ENCODE data around the gene PCBP2. TPM values are rescaled to one million over a fixed set of nuclear protein-coding genes. Genes with fewer than 3 reads are reported as not detected.

PCBP2 gene
- total and polyA plus RNA-seq, 2 experiments from 2014 or later: 114 to 326 TPM

DNA sequence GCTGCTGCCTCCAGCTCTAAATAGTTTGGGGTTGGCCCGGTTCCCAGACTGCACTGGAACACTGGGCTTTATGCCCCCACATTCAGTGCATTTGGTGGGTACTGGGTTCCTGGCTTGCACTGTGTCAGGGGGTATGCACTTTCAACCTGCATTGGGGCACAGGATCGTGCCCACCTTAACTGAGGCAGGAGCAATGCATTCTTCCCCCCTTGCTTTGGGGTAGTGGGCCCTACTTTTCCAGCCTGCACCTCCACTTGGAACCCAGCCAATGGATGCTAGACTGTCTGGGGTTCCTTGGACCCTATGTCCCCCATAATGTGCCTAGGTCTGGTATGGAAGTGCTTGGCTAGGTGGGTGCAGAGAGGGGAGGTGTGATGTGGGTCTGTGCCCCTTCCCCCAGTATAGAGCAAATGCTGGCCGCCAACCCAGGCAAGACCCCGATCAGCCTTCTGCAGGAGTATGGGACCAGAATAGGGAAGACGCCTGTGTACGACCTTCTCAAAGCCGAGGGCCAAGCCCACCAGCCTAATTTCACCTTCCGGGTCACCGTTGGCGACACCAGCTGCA is 49.8 kb downstream of the PCBP2 start:
- H3K36me3 ChIP-seq: peaks cover 5% of the 10 kb centered on the region
- H3K4me1 ChIP-seq (ENCODE audit: low read depth): peaks cover 15% of the 10 kb centered on the region
- TF ChIP-seq, protein P1, sequence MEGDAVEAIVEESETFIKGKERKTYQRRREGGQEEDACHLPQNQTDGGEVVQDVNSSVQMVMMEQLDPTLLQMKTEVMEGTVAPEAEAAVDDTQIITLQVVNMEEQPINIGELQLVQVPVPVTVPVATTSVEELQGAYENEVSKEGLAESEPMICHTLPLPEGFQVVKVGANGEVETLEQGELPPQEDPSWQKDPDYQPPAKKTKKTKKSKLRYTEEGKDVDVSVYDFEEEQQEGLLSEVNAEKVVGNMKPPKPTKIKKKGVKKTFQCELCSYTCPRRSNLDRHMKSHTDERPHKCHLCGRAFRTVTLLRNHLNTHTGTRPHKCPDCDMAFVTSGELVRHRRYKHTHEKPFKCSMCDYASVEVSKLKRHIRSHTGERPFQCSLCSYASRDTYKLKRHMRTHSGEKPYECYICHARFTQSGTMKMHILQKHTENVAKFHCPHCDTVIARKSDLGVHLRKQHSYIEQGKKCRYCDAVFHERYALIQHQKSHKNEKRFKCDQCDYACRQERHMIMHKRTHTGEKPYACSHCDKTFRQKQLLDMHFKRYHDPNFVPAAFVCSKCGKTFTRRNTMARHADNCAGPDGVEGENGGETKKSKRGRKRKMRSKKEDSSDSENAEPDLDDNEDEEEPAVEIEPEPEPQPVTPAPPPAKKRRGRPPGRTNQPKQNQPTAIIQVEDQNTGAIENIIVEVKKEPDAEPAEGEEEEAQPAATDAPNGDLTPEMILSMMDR (IDR thresholded peaks at IDR 0.05; ENCODE audit: low read depth, low read length): no peak
- H3K4me3 ChIP-seq: peak overlapping the region; percentile 48
- no peaks in the 10 kb centered on the region for H3K27me3 ChIP-seq
- no peak for DNase-seq (ENCODE audit: low read depth in 1 of 2, low spot score in 1 of 2)
- H3K27ac ChIP-seq: peak overlapping the region; percentile 97
- no peaks in the 10 kb centered on the region for H3K9me3 ChIP-seq (ENCODE audit: low read depth)

- H3K4me1 ChIP-seq (ENCODE audit: low read depth): peaks cover 14% of the 10 kb centered on the region
- H3K4me3 ChIP-seq: no peak overlapping the region
- DNase-seq (ENCODE audit: low read depth in 1 of 2, low spot score in 1 of 2): peak in 1 of 2 donors; percentile 90
- H3K9me3 ChIP-seq (ENCODE audit: low read depth): no peaks in the 10 kb centered on the region
- TF ChIP-seq, protein P1 (IDR thresholded peaks at IDR 0.05; ENCODE audit: low read depth, low read length): no peak
- no peaks in the 10 kb centered on the region for H3K27me3 ChIP-seq
- H3K27ac ChIP-seq: peak overlapping the region; percentile 97
- H3K36me3 ChIP-seq: peaks cover 5% of the 10 kb centered on the region
These were observed 50.4 kb downstream of the PCBP2 start for GRCh38 chr12:53502331-53502730.

GRCh38 chr12:53502983-53503728 is 51.3 kb downstream of the PCBP2 start:
- Histone ChIP-seq H3K4me1 (ENCODE audit: low read depth) (peaks cover 14% of the 10 kb centered on the region), H3K27me3 (no peaks in the 10 kb centered on the region), H3K9me3 (ENCODE audit: low read depth) (no peaks in the 10 kb centered on the region), H3K36me3 (peaks cover 5% of the 10 kb centered on the region), H3K4me3 (no peak overlapping the region), H3K27ac (peak overlapping the region; percentile 97)
- TF ChIP-seq, protein P1 (IDR thresholded peaks at IDR 0.05; ENCODE audit: low read depth, low read length): no peak
- no peak for DNase-seq (ENCODE audit: low read depth in 1 of 2, low spot score in 1 of 2)

GRCh38 chr12:53504004-53504920 is 52.4 kb downstream of the PCBP2 start:
- TF ChIP-seq, protein P1 (IDR thresholded peaks at IDR 0.05; ENCODE audit: low read depth, low read length): peak; percentile 6
- Histone ChIP-seq H3K36me3 (peaks cover 5% of the 10 kb centered on the region), H3K9me3 (ENCODE audit: low read depth) (no peaks in the 10 kb centered on the region)

DNA sequence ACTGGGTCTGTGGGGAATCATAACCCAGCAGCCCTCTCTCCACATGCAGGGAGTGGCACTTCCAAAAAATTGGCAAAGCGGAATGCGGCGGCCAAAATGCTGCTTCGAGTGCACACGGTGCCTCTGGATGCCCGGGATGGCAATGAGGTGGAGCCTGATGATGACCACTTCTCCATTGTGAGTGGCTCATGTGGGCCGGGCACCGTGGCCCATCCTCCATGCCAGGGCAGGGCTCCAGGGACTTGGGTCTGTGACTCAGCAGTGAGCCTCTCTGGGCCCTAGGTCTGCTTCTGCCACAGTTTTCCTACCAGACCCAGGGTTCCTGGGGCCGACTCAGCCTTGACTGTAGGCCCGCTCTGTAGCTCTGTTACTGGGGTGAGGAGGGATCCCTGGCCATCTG is 53.2 kb downstream of the PCBP2 start:
- peaks cover 5% of the 10 kb centered on the region for H3K36me3 ChIP-seq
- H3K4me1 ChIP-seq (ENCODE audit: low read depth): peaks cover 9% of the 10 kb centered on the region
- TF ChIP-seq, protein P1 (IDR thresholded peaks at IDR 0.05; ENCODE audit: low read depth, low read length): no peak
- no peak overlapping the region for H3K4me3 ChIP-seq
- H3K9me3 ChIP-seq (ENCODE audit: low read depth): no peaks in the 10 kb centered on the region
- peak in 1 of 2 donors; percentile 49 for DNase-seq (ENCODE audit: low read depth in 1 of 2, low spot score in 1 of 2)
- no peak overlapping the region for H3K27ac ChIP-seq
- no peaks in the 10 kb centered on the region for H3K27me3 ChIP-seq

More at GRCh38 chr12:53504004-53504920, 52.4 kb downstream of the PCBP2 start:
- peak in 1 of 2 donors; percentile 32 for DNase-seq (ENCODE audit: low read depth in 1 of 2, low spot score in 1 of 2)
- Histone ChIP-seq H3K27me3 (no peaks in the 10 kb centered on the region), H3K4me1 (ENCODE audit: low read depth) (peaks cover 14% of the 10 kb centered on the region), H3K4me3 (no peak overlapping the region), H3K27ac (no peak overlapping the region)

All from cardiac muscle cell (in vitro differentiated cells and primary cell).